ENCODE measurements around the gene CREB5.

DNA sequence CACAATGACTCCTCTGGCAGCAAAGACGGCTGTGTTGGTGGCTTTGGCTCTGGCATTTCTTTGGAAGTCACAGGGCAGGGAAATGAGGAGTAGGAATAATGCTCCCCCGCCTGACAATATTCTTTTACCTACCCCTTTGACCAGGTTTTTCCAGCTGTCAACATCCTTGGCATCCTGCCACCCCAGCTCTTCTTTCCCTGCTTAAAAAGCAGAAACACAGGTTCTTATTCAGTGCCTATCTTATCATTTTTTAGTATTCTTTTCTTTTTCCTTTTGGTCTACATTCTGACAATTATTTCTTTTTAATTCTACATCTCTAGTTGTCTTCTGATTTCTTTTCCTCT, 97.7 kb downstream of the CREB5 start:
- no peak for TF ChIP-seq CTCF (IDR thresholded peaks at IDR 0.05 in 8 of 11, conservative IDR thresholded peaks at IDR 0.05 in 3 of 11)
- TF ChIP-seq POLR2A (IDR thresholded peaks at IDR 0.05), result no peak

Data from spleen (tissue), 7 donors.